Stimulated activated CD8-positive, alpha-beta memory T cell treated with anti-CD3 and anti-CD28 coated beads, Interleukin-7, amount 100 ng/mL, for 4 hours (primary cell): Measurements from ENCODE around the gene STEAP1B.

Source experiments
- DNase-seq, 2 donors: peaks; one replicate each; pipeline ENCODE4 v3.0.0-alpha.2; 2020; ENCODE audit warnings: low read depth in 2 of 2

The STEAP1B gene

GRCh38 chr7:22432203-22432718 is 67.7 kb downstream of the STEAP1B start:
- no peak for DNase-seq

DNA sequence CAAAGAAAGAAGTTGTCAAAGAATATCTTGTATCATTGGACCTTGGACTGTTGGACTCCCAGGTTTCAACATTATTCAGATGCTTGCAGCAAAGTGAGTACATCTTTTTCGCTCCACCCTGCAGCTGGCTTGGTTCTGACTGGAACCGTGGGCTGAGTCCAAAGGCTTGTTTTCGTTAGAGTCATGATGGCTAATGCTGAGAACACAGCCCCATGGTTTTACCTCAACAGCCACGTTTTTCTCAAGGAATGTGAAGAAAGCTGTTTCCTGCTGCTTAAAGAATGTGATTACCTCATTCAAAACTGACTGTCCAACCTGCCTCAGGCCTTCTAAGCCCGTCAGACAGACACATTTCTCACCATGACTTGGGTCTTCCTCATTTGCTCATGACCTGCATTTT is 69.5 kb downstream of the STEAP1B start:
- DNase-seq: no peak

DNA sequence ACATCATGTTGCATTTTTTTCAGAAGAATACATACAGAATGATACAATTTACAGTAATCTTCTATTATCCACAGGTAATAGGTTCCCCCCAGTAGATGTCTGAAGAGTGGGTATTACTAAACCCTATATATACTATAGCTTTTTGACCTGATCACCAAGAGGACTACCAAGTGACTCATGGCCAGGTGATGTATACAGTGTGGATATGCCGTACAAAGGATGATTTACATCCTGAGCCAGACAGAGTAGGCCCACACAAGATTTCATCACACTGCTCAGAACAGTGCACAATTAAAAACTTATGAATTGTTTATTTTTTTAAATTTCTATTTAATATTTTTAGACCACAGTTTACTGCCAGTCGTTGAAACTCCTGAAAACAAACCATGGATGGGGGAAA is 70.6 kb downstream of the STEAP1B start:
- DNase-seq: no peak

GRCh38 chr7:22427855-22428254 is 72.1 kb downstream of the STEAP1B start:
- no peak for DNase-seq

DNA sequence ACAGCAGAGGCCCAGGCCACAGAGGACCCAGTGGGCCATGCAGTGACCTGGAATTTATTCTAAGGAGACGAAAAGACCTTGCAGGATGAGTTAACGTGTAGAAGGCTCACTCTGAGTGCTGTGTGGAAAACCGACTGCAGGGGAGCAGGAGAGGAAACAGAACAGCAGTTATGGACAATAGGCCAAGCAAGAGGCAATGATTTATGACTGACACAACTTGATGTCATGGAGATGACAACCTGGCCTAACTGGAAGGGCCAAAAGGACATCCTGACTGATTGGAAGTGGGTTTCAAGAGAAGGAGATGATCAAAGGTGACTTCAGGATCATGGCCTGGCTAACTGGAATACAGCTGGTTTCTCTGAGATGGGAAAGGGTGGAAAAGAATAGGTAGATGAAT is 72.9 kb downstream of the STEAP1B start:
- DNase-seq: no peak

DNA sequence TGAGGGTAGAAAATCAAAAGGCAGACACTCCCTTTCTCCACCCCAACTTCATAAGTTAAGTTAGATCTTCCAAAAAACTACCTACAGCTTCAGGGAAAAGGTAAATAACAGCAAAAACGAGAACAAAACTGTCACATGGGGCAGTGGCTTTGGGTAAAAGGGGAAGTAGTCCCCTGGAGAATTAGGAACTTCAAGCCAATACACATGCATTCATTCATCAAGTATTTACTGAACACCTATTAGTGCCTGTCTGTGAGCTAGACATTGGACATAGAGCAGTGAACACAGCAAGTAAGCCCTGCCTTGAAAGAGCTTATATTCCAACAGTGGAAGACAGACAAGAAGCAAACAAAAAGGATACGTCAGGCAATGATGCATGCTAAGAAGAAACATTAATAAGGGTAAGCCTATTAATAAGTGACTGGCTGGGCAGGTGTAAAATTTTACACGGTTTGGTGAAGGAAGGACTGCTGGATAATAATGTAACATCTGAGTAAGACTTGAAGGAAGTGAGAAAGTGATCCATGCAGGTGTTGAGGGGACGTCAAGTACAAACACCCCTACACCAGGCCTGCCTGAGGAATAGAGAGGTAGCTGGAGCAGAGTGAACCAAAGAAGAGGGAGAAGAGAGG is 73.4 kb downstream of the STEAP1B start:
- no peak for DNase-seq

GRCh38 chr7:22425361-22425760 is 74.6 kb downstream of the STEAP1B start:
- no peak for DNase-seq

DNA sequence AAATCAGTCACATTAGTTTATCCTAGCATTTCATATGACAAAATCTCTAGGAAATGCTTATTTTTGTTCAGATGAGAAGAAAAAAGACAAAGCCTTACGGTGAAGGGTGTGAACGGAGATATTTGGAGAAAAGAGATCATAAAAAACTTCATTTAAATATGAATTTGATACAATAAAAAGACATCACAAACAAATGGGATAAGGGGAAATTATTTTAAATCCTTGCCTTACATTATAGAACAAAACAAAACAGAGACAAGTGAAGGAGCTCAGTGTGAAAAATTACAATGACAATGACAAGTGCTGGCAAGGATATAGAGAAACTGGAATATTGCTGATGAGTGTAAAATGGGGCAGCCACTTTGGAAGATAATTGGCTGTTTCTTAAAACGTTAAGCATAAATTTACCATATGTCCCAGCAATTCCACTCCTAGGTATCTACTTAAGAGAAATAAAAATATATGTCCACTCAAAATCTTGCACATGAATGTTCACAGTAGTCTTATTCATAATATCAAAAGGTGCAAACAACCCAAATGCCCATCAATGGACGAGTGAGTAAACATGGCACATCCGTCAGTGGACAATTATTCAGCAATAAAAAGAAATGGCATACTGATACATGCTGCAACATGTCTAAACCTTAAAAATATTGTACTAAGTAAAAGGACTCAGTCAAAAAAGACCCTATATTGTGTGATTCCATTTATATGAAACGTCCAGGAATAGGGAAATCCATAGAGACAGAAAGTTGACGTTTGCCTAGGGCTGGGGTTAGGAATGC is 77.0 kb downstream of the STEAP1B start:
- no peak for DNase-seq

- no peak for DNase-seq
Measured at GRCh38 chr7:22420973-22421635, 78.9 kb downstream of the STEAP1B start.

DNA sequence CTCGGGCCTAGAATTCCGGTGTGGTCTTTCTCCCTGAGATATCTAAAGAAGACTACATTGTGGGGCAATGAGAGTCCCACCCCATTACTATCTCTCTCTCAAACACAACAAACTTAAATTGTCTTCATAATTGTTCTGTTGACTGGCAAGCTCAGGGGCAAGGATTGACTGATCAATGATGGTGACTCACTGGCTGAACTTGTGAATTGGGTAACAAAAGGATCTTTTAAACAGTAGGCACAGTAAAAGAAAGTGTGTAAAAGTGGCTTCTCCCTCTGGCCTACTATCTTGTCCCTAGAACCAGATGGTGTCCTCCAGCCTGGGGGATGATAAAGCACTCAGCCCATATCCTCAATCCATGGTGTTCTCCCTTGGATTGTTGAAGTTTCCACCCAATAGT is 80.0 kb downstream of the STEAP1B start:
- no peak for DNase-seq

DNA sequence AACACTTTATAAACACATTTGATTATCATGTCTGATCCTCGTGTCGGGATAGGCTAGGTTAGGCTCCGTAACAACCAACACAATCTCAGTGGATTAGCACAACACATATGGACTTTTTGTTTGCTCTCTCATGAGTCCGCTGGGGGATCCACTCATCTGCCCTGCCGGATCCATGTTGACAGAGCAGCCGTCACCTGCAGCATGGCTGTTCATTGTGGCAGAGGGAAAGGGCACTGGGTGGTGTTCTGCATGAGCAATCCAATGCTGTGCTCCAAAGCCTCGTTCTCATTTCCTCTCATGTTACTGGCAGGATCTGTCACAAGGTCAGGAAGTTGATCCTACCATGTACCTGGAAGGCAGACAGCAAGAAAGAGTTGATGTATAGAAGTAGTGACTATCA is 80.5 kb downstream of the STEAP1B start:
- no peak for DNase-seq

DNA sequence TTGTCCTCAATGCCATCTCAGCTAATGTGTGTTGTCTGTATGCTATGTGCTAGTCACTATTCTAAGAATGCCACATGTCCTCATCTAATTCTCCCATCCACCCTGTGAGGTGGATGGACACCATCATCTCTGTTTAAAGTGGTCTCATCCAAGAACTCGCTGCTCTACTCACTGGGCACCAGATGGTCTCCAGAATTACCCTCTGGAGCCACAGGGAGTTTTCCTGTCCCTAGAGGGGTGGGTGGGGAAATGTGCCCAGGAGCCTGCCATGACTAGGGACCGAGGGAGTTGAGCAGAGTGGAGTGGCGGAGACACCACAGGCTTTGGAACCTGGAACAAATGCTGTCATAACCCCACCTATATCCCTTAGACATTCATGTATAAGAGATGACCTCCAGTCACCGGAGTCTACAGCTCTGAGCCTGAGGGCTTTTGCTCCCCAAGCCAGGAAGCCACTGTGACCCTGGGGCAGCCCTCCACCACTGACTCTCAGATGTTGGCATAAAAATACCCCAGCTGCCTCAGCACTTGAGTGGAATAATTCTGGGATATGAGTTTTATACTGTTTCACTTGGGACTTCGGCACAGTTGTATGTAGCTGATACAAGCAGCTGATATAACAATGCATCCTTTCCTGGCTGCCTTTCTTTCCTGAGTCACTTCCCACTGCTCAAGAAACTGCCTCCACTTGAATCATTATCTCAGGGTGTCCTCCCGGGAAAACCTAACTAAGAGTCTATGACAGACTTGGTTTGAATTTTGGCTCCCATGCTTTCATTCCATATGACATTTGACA is 81.5 kb downstream of the STEAP1B start:
- DNase-seq: no peak

DNA sequence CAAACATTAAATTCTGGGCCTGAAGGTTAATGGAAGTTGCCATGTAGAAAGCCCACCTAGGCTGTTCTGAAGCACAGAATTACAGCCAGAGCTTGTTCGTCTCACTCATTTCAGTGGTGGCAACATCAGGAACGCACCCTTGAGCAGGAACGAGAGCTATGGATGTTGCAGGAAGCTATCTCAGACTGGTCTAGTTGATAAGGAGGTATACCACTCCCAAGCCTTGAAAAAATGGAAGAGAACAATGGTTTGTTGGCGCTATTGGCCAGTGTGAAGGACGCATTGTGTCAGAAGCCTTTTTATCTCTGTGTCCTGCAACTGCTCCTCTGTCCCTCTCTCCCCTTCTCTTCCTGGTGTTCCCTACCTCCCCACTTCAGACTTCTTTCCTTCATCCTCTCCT is 82.1 kb downstream of the STEAP1B start:
- DNase-seq: no peak

- no peak for DNase-seq
Measured at GRCh38 chr7:22417349-22417748, 82.6 kb downstream of the STEAP1B start.

DNA sequence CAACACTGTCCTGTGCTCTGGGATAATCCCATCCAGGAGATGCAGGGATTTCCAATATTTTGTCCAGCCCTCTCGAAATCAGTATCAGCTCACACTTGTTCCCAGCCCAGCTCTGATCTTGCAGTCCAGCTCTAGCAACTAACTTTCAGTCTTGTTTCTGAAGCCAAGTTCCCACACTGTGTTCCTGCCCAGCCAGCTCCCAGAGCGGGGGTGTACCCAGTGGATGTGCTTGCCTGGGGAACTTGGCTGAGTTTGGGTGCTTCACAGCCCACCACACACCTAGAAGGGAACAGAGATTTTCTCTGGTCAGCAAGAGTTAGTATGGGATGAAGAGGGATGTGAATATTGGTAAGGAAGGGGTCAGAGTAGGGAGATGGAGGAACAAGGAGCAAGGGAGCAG is 85.6 kb downstream of the STEAP1B start:
- DNase-seq: no peak

GRCh38 chr7:22413211-22413610 is 86.8 kb downstream of the STEAP1B start:
- DNase-seq: no peak

- no peak for DNase-seq
Measured at GRCh38 chr7:22411977-22412693, 87.9 kb downstream of the STEAP1B start.

- no peak for DNase-seq
Measured at GRCh38 chr7:22406715-22407114, 93.3 kb downstream of the STEAP1B start.

GRCh38 chr7:22404421-22405023 is 95.5 kb downstream of the STEAP1B start:
- no peak for DNase-seq

- DNase-seq: no peak
Measured at GRCh38 chr7:22403344-22403743, 96.6 kb downstream of the STEAP1B start.

- DNase-seq: no peak
Measured at GRCh38 chr7:22402250-22402649, 97.7 kb downstream of the STEAP1B start.
